Pancreas (tissue), 10 donors: ENCODE data around the gene RASL10A. TPM values are rescaled to one million over a fixed set of nuclear protein-coding genes. Genes with fewer than 3 reads are reported as not detected.
A peak's percentile ranks its signal among the peaks of the same experiment; 100 is the strongest.

Experiments used
- ATAC-seq, 4 donors: fragments of 200-7000 bp; cut with Tn5 transposase; one replicate each; pipeline versions ENCODE4 v1.8.0 to v1.9.1; 2020; ENCODE audit warnings: mild to moderate bottlenecking in 4 of 4, moderate library complexity in 4 of 4
- DNase-seq, 6 donors: peaks; one replicate each; pipeline ENCODE4 v3.0.0-alpha.2; 2020
- FAIRE-seq: peaks from 2 replicates; lab custom pipeline; 2012; peaks lifted over from hg19 to GRCh38; lab: Jason Lieb, UNC
- H3K27ac ChIP-seq, 4 donors: fragments of 200-600 bp; sonication (generic); 1 replicate in 3 of 4; 2 replicates in 1 of 4; pipeline versions ENCODE4 v1.5.0 to v1.8.0; 2020
- H3K27me3 ChIP-seq, 4 donors: fragments of 200-600 bp; one replicate each; pipeline ENCODE4 v1.8.0; 2021
- H3K36me3 ChIP-seq, 3 donors: fragments of 200-600 bp; sonication (generic) in 1 of 3; one replicate each; pipeline versions ENCODE4 v1.5.0 to v1.8.0; 2020 to 2021
- H3K4me1 ChIP-seq, 3 donors: fragments of 200-600 bp; one replicate each; pipeline ENCODE4 v1.8.0; 2021
- H3K4me3 ChIP-seq, 4 donors: fragments of 200-600 bp; sonication (generic) in 2 of 4; one replicate each; pipeline versions ENCODE4 v1.5.0 to v1.8.0; 2020 to 2021
- H3K9me3 ChIP-seq, 4 donors: fragments of 200-600 bp; one replicate each; pipeline ENCODE4 v1.8.0; 2021
- WGBS, 2 donors: extraction: QIAGEN DNeasy Blood & Tissue Kit; methylation state at CpG; one replicate each; pipeline ENCODE4 v1.1.7; 2013; 5-methylcytosine and 5-hydroxymethylcytosine counted together
- intact Hi-C, 3 donors: fragments of 100-400 bp; cut with DNase I; formaldehyde crosslinking; loops; one replicate each; pipeline versions ENCODE4 v1.11.1 to v1.14.2; 2022
- polyA plus RNA-seq, 2 donors: library from polyadenylated mRNA; stranded (reverse); fragments of 200-250 nt; gene quantifications; one replicate each; pipeline ENCODE4 v1.2.3, GENCODE V29; 2013
- total RNA-seq, 6 donors: library from RNA; stranded (reverse); fragmentation: NEBNext Ultra II Directional in 4 of 6; extraction: Animal tissue kit (Norgen Biotek cat#: 25700) in 4 of 6; gene quantifications; one replicate each; pipeline versions ENCODE4 v1.2.1 to v1.2.4, GENCODE V29; 2021 to 2023
- TF ChIP-seq, protein P1 (sequence below), 4 donors: fragments of 200-600 bp; sonication (generic) in 3 of 4; IDR thresholded peaks; one replicate each; pipeline versions ENCODE4 v1.5.0 to v1.8.0; 2021; ENCODE audit warnings: antibody characterized with exemption in 4 of 4
- donor health status: healthy with polysubstance abuse.
- donor health status: DM: no; HTN: no; CAD: no; lungs with moderate emphysema.
- donor health status: DM: no; HTN: no; CAD: no.
- donor health status: control.
- donor health status: control.
- donor health status: Bipolar disorder and iron deficiency.
- donor health status: DM: yes; HTN: yes; CAD: no.
- donor health status: DM: no; HTN: no; CAD: no.
- donor health status: DM: no; HTN: no; CAD: no.
- donor health status: DM: yes; HTN: yes; CAD: no.

RASL10A gene
- total and polyA plus RNA-seq, 8 donors: 0.24 to 4.4 (median 0.57) TPM

DNA sequence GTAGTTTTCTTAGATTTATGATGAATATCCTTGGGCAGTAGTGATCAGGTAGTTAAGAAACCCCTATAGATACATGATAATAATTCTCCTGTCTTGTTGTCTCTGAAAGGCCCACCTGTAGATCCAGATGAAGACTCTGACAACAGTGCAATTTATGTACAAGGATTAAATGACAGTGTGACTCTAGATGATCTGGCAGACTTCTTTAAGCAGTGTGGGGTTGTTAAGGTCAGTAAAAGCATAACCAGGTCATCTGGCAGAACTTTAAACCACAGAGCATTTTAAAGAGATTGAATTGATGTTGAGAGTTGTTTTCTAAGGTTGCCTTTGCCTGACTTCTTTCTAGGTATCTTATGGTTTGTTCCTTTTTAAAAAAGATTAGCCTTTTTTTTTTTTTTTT is 23.1 kb downstream of the RASL10A start:
- ATAC-seq (no peak), FAIRE-seq (no peak), DNase-seq (no peak)
- no peak overlapping the region for H3K27ac ChIP-seq
- H3K27me3 ChIP-seq: no peaks in the 10 kb centered on the region
- peaks cover 0 to 3% (median 0%) of the 10 kb centered on the region in 3 donors for H3K4me1 ChIP-seq
- H3K4me3 ChIP-seq: no peak overlapping the region
- peaks cover 8 to 98% (median 69%) of the 10 kb centered on the region in 3 donors for H3K36me3 ChIP-seq
- intact Hi-C loops: no loop called here
- TF ChIP-seq, protein P1, sequence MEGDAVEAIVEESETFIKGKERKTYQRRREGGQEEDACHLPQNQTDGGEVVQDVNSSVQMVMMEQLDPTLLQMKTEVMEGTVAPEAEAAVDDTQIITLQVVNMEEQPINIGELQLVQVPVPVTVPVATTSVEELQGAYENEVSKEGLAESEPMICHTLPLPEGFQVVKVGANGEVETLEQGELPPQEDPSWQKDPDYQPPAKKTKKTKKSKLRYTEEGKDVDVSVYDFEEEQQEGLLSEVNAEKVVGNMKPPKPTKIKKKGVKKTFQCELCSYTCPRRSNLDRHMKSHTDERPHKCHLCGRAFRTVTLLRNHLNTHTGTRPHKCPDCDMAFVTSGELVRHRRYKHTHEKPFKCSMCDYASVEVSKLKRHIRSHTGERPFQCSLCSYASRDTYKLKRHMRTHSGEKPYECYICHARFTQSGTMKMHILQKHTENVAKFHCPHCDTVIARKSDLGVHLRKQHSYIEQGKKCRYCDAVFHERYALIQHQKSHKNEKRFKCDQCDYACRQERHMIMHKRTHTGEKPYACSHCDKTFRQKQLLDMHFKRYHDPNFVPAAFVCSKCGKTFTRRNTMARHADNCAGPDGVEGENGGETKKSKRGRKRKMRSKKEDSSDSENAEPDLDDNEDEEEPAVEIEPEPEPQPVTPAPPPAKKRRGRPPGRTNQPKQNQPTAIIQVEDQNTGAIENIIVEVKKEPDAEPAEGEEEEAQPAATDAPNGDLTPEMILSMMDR (IDR thresholded peaks at IDR 0.05): no peak
- H3K9me3 ChIP-seq: no peaks in the 10 kb centered on the region

DNA sequence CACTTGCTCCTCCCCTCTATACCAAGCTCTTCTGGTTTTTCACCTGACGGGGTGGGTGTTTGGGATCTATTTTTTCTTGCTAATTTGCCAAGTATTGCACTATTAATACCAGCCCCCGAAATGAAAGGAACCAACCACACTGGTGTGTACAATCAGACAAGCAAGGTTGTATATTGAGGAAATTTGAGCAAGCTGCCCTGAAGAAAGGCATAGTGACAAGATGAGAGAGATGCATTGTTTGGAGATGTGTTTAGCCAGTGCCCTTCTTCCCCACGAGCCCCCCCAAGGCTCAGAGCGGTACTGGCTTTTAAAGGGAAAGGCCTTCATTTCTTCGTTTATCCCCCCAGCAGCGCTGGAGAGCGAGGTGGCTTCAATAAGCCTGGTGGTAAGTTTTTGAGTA is 24.3 kb downstream of the RASL10A start:
- Histone ChIP-seq H3K4me3 (no peak overlapping the region), H3K9me3 (no peaks in the 10 kb centered on the region), H3K27ac (no peak overlapping the region), H3K27me3 (no peaks in the 10 kb centered on the region), H3K36me3 (peaks cover 0 to 96% (median 65%) of the 10 kb centered on the region in 3 donors), H3K4me1 (peaks cover 0 to 3% (median 0%) of the 10 kb centered on the region in 3 donors)
- FAIRE-seq (no peak), ATAC-seq (peak in 1 of 4 donors; percentile 22), DNase-seq (no peak)
- TF ChIP-seq, protein P1 (IDR thresholded peaks at IDR 0.05): no peak
- WGBS, 2 donors: 75 to 79% methylated on average over 7 of the region's 7 CpGs
- intact Hi-C loops: no loop called here

DNA sequence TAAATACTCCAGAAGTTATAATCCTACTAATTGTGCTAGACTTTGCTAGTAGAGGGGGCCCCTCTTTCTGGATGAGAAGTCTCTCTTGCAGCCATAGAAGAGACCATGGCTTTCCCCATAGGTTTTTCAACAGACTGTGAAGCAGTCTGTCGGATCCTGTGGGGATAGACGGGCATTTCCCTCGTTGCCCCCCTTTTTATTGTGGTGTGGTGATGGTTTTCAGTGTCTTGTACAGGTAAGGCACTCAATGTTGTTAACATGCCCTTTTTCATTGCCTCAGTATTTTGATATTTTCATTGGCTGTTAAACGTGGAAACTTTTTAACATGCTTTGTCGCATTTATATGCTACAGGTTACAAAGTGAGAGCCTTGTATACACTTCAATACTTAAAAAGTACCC is 25.4 kb downstream of the RASL10A start:
- Histone ChIP-seq H3K36me3 (peaks cover 0 to 96% (median 55%) of the 10 kb centered on the region in 3 donors), H3K27me3 (no peaks in the 10 kb centered on the region), H3K27ac (no peak overlapping the region), H3K9me3 (no peaks in the 10 kb centered on the region), H3K4me1 (peaks cover 0 to 3% (median 0%) of the 10 kb centered on the region in 3 donors), H3K4me3 (no peak overlapping the region)
- DNase-seq (no peak), FAIRE-seq (no peak), ATAC-seq (no peak)
- WGBS, 2 donors: 55 to 67% methylated on average over 5 of the region's 5 CpGs
- intact Hi-C loops: no loop called here
- TF ChIP-seq, protein P1 (IDR thresholded peaks at IDR 0.05): no peak

DNA sequence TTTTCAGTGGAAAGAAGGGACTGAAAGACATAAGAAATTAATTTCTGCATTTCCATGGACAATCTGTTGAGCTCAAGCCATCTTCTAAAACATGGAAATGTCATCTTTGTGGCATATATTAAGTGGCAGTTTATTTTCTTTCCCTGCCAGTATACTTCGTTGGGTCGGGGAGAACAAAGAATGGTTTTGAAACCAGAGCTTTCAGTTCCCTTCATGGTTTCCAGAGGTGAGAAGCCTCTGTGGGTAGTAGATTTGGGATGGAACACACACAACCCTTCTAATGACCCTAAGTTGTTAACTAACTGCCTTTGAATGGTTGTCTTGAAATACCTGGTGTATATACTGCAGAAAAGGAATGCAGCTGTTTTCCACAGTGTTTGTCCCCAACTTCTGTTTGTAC is 26.7 kb downstream of the RASL10A start:
- peaks cover 0 to 3% (median 0%) of the 10 kb centered on the region in 3 donors for H3K4me1 ChIP-seq
- DNase-seq: no peak
- no peak for FAIRE-seq
- no peaks in the 10 kb centered on the region for H3K27me3 ChIP-seq
- WGBS, 2 donors: 41 to 50% methylated on average over 2 of the region's 2 CpGs
- ATAC-seq: no peak
- H3K27ac ChIP-seq: no peak overlapping the region
- H3K9me3 ChIP-seq: no peaks in the 10 kb centered on the region
- peaks cover 4 to 94% (median 52%) of the 10 kb centered on the region in 3 donors for H3K36me3 ChIP-seq
- intact Hi-C loops: no loop called here
- H3K4me3 ChIP-seq: no peak overlapping the region
- TF ChIP-seq, protein P1 (IDR thresholded peaks at IDR 0.05): no peak

DNA sequence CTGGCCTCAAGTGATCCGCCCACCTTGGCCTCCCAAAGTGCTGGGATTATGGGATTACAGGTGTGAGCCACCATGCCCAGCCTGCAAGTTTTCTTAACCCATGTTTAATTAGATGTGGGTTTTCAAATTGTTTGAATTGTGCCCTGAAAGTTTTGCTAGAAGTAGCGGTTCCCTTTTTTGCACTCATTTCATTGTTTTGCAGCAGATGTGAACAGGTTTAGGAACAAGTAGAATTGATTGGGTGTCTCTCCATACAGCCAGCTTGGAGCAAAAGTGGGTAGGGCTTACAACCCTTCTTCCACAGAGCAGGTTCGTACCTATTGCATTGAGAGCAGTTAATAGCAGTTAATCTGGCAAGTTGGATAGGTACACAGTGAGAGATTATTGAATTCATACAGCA is 31.3 kb downstream of the RASL10A start:
- Histone ChIP-seq H3K9me3 (no peaks in the 10 kb centered on the region), H3K36me3 (peaks cover 10 to 87% (median 38%) of the 10 kb centered on the region in 3 donors), H3K4me3 (no peak overlapping the region), H3K4me1 (peaks cover 0 to 5% (median 0%) of the 10 kb centered on the region in 3 donors), H3K27ac (no peak overlapping the region), H3K27me3 (no peaks in the 10 kb centered on the region)
- intact Hi-C loops: no loop called here
- DNase-seq: no peak
- TF ChIP-seq, protein P1 (IDR thresholded peaks at IDR 0.05): no peak
- no peak for ATAC-seq
- WGBS, 2 donors: 90 to 93% methylated on average over 3 of the region's 3 CpGs
- no peak for FAIRE-seq
